Panc1 (cell line): ENCODE measurements around the gene HMG20B.

Experiments used
- CTCF ChIP-seq: fragments of 450-650 bp; IDR thresholded peaks from 2 replicates; pipeline ENCODE4 v1.5.1; 2017; ENCODE audit warnings: mild to moderate bottlenecking
- POLR2AphosphoS5 ChIP-seq: IDR thresholded peaks from 2 replicates; pipeline ENCODE4 v1.6.1; 2012; ENCODE audit warnings: mild to moderate bottlenecking, low read depth, low read length, moderate library complexity
- TCF7L2 ChIP-seq: IDR thresholded peaks from 2 replicates; pipeline ENCODE4 v1.6.1; 2011; ENCODE audit warnings: mild to moderate bottlenecking, low read depth, low read length, inconsistent platforms

- no peak for TF ChIP-seq TCF7L2
- TF ChIP-seq CTCF: no peak
- TF ChIP-seq POLR2AphosphoS5: no peak
Measured at GRCh38 chr19:3608079-3608641, 35.4 kb downstream of the HMG20B start.
